Endothelial cell of umbilical vein (primary cell): ENCODE measurements around the gene GABPB2. TPM values are rescaled to one million over a fixed set of nuclear protein-coding genes. Genes with fewer than 3 reads are reported as not detected.

ENCODE experiments used
- BruUV-seq: library from RNA; stranded (reverse); fragments of 400-500 nt; replicated peaks from 2 replicates; lab custom pipeline; 2021; lab: Mats Ljungman, UMichigan
- CTCF ChIA-PET: fragments of 300-600, 350-600 bp; sonication (Branson Sonifier 250); formaldehyde crosslinking; loops from one replicate; lab custom pipeline; 2021; ENCODE audit warnings: antibody characterized with exemption, inconsistent platforms; lab: Charles Lee
- POLR2A ChIA-PET: fragments of 300-600, 350-600 bp; sonication (Branson Sonifier 250); formaldehyde crosslinking; loops from one replicate; lab custom pipeline; 2021; ENCODE audit warnings: antibody characterized with exemption, inconsistent platforms; lab: Charles Lee
- DNase-seq: peaks from one replicate; pipeline ENCODE4 v3.0.0-alpha.2; 2011; ENCODE audit warnings: low read depth, low spot score
- FAIRE-seq: peaks from 2 replicates; lab custom pipeline; 2011; peaks lifted over from hg19 to GRCh38; lab: Jason Lieb, UNC
- H2AFZ ChIP-seq: 2 replicates; pipeline ENCODE4 v1.6.0; 2012; ENCODE audit warnings: low read depth, low read length, control low read depth, inconsistent platforms
- H3K27ac ChIP-seq: 2 replicates; pipeline ENCODE4 v1.5.1; 2011; ENCODE audit warnings: low read depth, mild to moderate bottlenecking, control low read depth, low read length, moderate library complexity; ENCODE audit not compliant: insufficient read depth
- H3K27me3 ChIP-seq, 2 experiments: 2 replicates each; pipeline versions ENCODE4 v1.6.0 to v1.6.1; 2011; ENCODE audit warnings: low read length in 2 of 2, mixed read lengths in 1 of 2; ENCODE audit not compliant: control insufficient read depth in 2 of 2, insufficient read depth in 2 of 2
- H3K36me3 ChIP-seq, 2 experiments: 2 replicates in 1 of 2; 3 replicates in 1 of 2; pipeline ENCODE4 v1.5.1; 2011; ENCODE audit warnings: low read length in 2 of 2, mild to moderate bottlenecking in 1 of 2, moderate library complexity in 1 of 2; ENCODE audit not compliant: control insufficient read depth in 2 of 2, insufficient read depth in 2 of 2; ENCODE audit errors: extremely low read depth in 1 of 2
- H3K4me1 ChIP-seq: 3 replicates; pipeline ENCODE4 v1.5.1; 2011; ENCODE audit warnings: mild to moderate bottlenecking, low read length; ENCODE audit not compliant: control insufficient read depth, insufficient read depth; ENCODE audit errors: extremely low read depth
- H3K4me2 ChIP-seq: 2 replicates; pipeline ENCODE4 v1.6.1; 2011; ENCODE audit warnings: low read length, control low read depth, mixed read lengths; ENCODE audit not compliant: insufficient read depth
- H3K4me3 ChIP-seq, 3 experiments: fragments of 200-600 bp in 1 of 3; sonication (generic), shearing (Covaris generic) in 1 of 3; replicated peaks in 1 of 3; 2 replicates each; pipeline ENCODE4 v1.5.1; 2011 to 2016; ENCODE audit warnings: control low read depth in 3 of 3, low read length in 3 of 3, mild to moderate bottlenecking in 2 of 3, inconsistent platforms in 1 of 3, low read depth in 1 of 3, moderate library complexity in 1 of 3; ENCODE audit not compliant: insufficient read depth in 1 of 3
- H3K79me2 ChIP-seq: 2 replicates; pipeline ENCODE4 v1.6.0; 2012; ENCODE audit warnings: low read length, inconsistent platforms; ENCODE audit not compliant: control insufficient read depth, insufficient read depth
- H3K9ac ChIP-seq: replicated peaks from 2 replicates; pipeline ENCODE3; 2011; ENCODE audit warnings: low read length, control low read depth; ENCODE audit not compliant: insufficient read depth; ENCODE audit errors: extremely low read depth
- H3K9me1 ChIP-seq: replicated peaks from 3 replicates; pipeline ENCODE4 v1.6.0; 2011; ENCODE audit warnings: mild to moderate bottlenecking, low read length; ENCODE audit not compliant: control insufficient read depth, insufficient read depth; ENCODE audit errors: extremely low read depth
- H3K9me3 ChIP-seq: replicated peaks from 2 replicates; pipeline ENCODE4 v1.5.1; 2012; ENCODE audit warnings: low read length, inconsistent platforms; ENCODE audit not compliant: control insufficient read depth, insufficient read depth
- H4K20me1 ChIP-seq: replicated peaks from 2 replicates; pipeline ENCODE3; 2011; ENCODE audit warnings: mild to moderate bottlenecking, low read length; ENCODE audit not compliant: control insufficient read depth, insufficient read depth; ENCODE audit errors: extremely low read depth
- EZH2 ChIP-seq: IDR thresholded peaks from 2 replicates; pipeline ENCODE4 v1.6.1; 2012; ENCODE audit warnings: borderline replicate concordance, low read depth, mild to moderate bottlenecking, moderate library complexity, low read length, inconsistent platforms; ENCODE audit not compliant: severe bottlenecking
- FOS ChIP-seq: IDR thresholded peaks from 2 replicates; pipeline ENCODE4 v1.6.1; 2011; ENCODE audit warnings: mild to moderate bottlenecking, low read length, moderate library complexity, borderline replicate concordance; ENCODE audit not compliant: insufficient read depth
- GATA2 ChIP-seq: IDR thresholded peaks from 2 replicates; pipeline ENCODE4 v1.7.0; 2011; ENCODE audit warnings: low read depth, mild to moderate bottlenecking, moderate library complexity, mixed read lengths, low read length; ENCODE audit not compliant: insufficient read length, insufficient read depth
- JUN ChIP-seq: IDR thresholded peaks from 2 replicates; pipeline ENCODE4 v1.6.1; 2011; ENCODE audit warnings: borderline replicate concordance, low read depth; ENCODE audit not compliant: insufficient read length, insufficient read depth
- MAX ChIP-seq: IDR thresholded peaks from 2 replicates; pipeline ENCODE4 v1.6.1; 2011; ENCODE audit not compliant: insufficient read depth, insufficient read length
- MYC ChIP-seq: IDR thresholded peaks from one replicate; pipeline ENCODE4 v1.6.1; 2011; ENCODE audit warnings: mild to moderate bottlenecking, low read depth, low read length
- POLR2A ChIP-seq: IDR thresholded peaks from 2 replicates; pipeline ENCODE4 v1.6.1; 2012; ENCODE audit warnings: low read depth, mild to moderate bottlenecking, control low read depth, low read length
- POLR2AphosphoS5 ChIP-seq: IDR thresholded peaks from 2 replicates; pipeline ENCODE4 v1.6.1; 2012; ENCODE audit warnings: low read depth, mild to moderate bottlenecking, control low read depth, low read length, moderate library complexity; ENCODE audit not compliant: insufficient read depth
- dilution Hi-C: fragments of 300-500 bp; cut with MboI; formaldehyde crosslinking; loops from one replicate; pipeline ENCODE4 v1.15.0; 2019; ENCODE audit warnings: low sequenced_read_pairs; ENCODE audit not compliant: extremely low pct_ligation_motif_present
- intact Hi-C: fragments of 100-400 bp; cut with micrococcal nuclease; formaldehyde crosslinking; loops from one replicate; pipeline ENCODE4 v1.10.0; 2022
- polyA plus RNA-seq, 4 experiments: library from polyadenylated mRNA; depleted of rRNA in 3 of 4; stranded (reverse) in 3 of 4; unstranded in 1 of 4; fragments of >200 nt; gene quantifications; 2 replicates each; pipeline versions ENCODE4 v1.2.1 to v1.2.3, GENCODE V29; 2011 to 2012; ENCODE audit warnings: missing spikeins in 1 of 4
- total RNA-seq: library from RNA; stranded (reverse); gene quantifications from 2 replicates; pipeline ENCODE4 v1.2.3, GENCODE V29; 2021
- TF ChIP-seq, protein P1 (sequence below), 2 donors: IDR thresholded peaks; 1 replicate in 1 of 2; 2 replicates in 1 of 2; pipeline ENCODE4 v1.5.1; 2011; ENCODE audit warnings: low read length in 2 of 2, mild to moderate bottlenecking in 2 of 2, moderate library complexity in 2 of 2, control low read depth in 1 of 2, inconsistent platforms in 1 of 2, low read depth in 1 of 2; ENCODE audit not compliant: insufficient read depth in 1 of 2; ENCODE audit errors: extremely low read depth in 1 of 2

GABPB2 gene
- total and polyA plus RNA-seq, 2 donors (not counting 3 experiments of a cell fraction or from before 2014, with no cell fraction given) = 2.6 to 4.3 TPM

GRCh38 chr1:151061704-151062103 lies 8.9 kb upstream of the GABPB2 start:
- FAIRE-seq (peak; percentile 69), DNase-seq (no peak)
- CTCF ChIA-PET = interaction anchor here (1.4 to 6.1 kb wide), 5 partner anchors 9 to 38 kb away, joined by 3 to 39 read pairs (median 7); partner anchors contain the start of genes C1orf56 and GABPB2
- Histone ChIP-seq H3K36me3 (peaks cover under 1 to 3% of the 10 kb centered on the region in 2 experiments), H4K20me1 (peaks cover under 1% of the 10 kb centered on the region), H3K27ac (peak overlapping the region; percentile 91), H3K9me1 (no peaks in the 10 kb centered on the region), H3K4me1 (peaks cover 29% of the 10 kb centered on the region), H2AFZ (no peak overlapping the region), H3K27me3 (no peaks in the 10 kb centered on the region), H3K4me2 (peak overlapping the region; percentile 96), H3K79me2 (peaks cover 93% of the 10 kb centered on the region), H3K4me3 (peak overlapping the region; percentile 82 to 94 (median 91)), H3K9me3 (no peaks in the 10 kb centered on the region), H3K9ac (peak overlapping the region; percentile 90)
- dilution Hi-C loops (no loop called here), intact Hi-C loops (loop anchor here (1.0 kb wide), 1 partner anchor 9 kb away; the partner anchor contains the start of gene GABPB2)
- TF ChIP-seq MAX (no peak), MYC (no peak), GATA2 (no peak), POLR2AphosphoS5 (no peak), JUN (no peak), EZH2 (no peak), FOS (no peak), POLR2A (no peak)
- TF ChIP-seq, protein P1, sequence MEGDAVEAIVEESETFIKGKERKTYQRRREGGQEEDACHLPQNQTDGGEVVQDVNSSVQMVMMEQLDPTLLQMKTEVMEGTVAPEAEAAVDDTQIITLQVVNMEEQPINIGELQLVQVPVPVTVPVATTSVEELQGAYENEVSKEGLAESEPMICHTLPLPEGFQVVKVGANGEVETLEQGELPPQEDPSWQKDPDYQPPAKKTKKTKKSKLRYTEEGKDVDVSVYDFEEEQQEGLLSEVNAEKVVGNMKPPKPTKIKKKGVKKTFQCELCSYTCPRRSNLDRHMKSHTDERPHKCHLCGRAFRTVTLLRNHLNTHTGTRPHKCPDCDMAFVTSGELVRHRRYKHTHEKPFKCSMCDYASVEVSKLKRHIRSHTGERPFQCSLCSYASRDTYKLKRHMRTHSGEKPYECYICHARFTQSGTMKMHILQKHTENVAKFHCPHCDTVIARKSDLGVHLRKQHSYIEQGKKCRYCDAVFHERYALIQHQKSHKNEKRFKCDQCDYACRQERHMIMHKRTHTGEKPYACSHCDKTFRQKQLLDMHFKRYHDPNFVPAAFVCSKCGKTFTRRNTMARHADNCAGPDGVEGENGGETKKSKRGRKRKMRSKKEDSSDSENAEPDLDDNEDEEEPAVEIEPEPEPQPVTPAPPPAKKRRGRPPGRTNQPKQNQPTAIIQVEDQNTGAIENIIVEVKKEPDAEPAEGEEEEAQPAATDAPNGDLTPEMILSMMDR (IDR thresholded peaks at IDR 0.05; ENCODE audit: extremely low read depth in 1 of 2, insufficient read depth in 1 of 2, low read depth in 1 of 2, low read length in 2 of 2) = no peak
- BruUV-seq = no TSS peak
- POLR2A ChIA-PET = interaction anchor here (0.9 kb wide), 1 partner anchor 9 kb away, joined by 3 read pairs; no protein-coding TSS in a partner anchor
